ENCODE data around the gene CYTIP.

CYTIP gene

DNA sequence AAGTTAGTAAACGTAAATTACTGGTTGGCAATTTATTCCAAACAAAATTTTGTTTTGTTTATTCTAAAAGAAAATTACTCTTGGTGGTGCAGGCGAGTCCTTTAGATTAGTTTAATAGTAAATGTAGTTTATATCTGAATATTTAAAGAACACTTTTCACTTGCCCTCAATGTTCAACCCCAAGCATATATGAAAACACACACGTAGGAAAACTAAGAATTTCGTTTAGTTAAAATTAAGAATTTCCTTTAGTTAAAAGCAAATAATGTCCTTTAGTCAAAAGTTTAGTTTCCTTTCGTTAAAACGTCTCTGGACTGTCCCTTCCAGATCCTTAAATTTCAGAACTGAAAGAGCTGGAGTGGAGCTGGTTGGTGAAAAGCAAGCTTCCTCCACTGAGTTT, 19.1 kb upstream of the CYTIP start:
- TF ChIP-seq CREB1 (IDR thresholded peaks at IDR 0.05; ENCODE audit: low read depth) (no peak), NFIC (IDR thresholded peaks at IDR 0.05) (no peak), ZBTB7A (IDR thresholded peaks at IDR 0.05; ENCODE audit: low read depth) (no peak), RAD21 (IDR thresholded peaks at IDR 0.05; ENCODE audit: low read depth) (no peak), TEAD4 (IDR thresholded peaks at IDR 0.05) (no peak), TCF12 (IDR thresholded peaks at IDR 0.05; ENCODE audit: low read depth) (no peak)

DNA sequence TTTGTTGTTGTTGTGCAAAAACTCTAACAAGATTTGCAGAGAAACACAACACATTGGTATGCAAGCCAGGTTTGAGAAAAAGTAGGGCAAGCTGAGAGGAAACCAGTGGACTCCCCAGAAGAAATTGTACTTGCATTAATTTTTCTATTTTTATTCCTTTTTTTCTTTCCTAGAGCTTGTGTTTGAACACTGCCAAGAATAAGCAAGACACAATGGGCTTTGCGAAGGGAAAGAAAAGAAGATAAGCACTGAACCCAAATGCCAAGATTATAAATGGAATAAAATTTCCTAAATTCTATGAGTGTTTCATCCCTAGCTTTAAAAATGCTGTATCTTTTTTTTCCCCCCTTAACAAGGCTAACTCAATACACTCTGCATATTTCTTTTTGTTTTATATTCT, 17.0 kb upstream of the CYTIP start:
- TF ChIP-seq TCF12 (IDR thresholded peaks at IDR 0.05; ENCODE audit: low read depth) = no peak
- no peak for TF ChIP-seq TAF1 (IDR thresholded peaks at IDR 0.05; ENCODE audit: low read depth)
- no peak for TF ChIP-seq TEAD4 (IDR thresholded peaks at IDR 0.05)
- TF ChIP-seq RAD21 (IDR thresholded peaks at IDR 0.05; ENCODE audit: low read depth) = no peak
- no peak for TF ChIP-seq FOXM1 (IDR thresholded peaks at IDR 0.05; ENCODE audit: borderline replicate concordance, low read depth)
- TF ChIP-seq ZBTB7A (IDR thresholded peaks at IDR 0.05; ENCODE audit: low read depth) = no peak
- no peak for TF ChIP-seq EP300 (IDR thresholded peaks at IDR 0.05; ENCODE audit: borderline replicate concordance)
- TF ChIP-seq, protein P1, sequence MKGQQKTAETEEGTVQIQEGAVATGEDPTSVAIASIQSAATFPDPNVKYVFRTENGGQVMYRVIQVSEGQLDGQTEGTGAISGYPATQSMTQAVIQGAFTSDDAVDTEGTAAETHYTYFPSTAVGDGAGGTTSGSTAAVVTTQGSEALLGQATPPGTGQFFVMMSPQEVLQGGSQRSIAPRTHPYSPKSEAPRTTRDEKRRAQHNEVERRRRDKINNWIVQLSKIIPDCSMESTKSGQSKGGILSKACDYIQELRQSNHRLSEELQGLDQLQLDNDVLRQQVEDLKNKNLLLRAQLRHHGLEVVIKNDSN (IDR thresholded peaks at IDR 0.05) = no peak
- TF ChIP-seq EGR1 (IDR thresholded peaks at IDR 0.05) = no peak

- no peak for TF ChIP-seq TEAD4 (IDR thresholded peaks at IDR 0.05)
- TF ChIP-seq EP300 (IDR thresholded peaks at IDR 0.05; ENCODE audit: borderline replicate concordance) = no peak
- TF ChIP-seq, protein P1 (IDR thresholded peaks at IDR 0.05) = no peak
- no peak for TF ChIP-seq YY1 (IDR thresholded peaks at IDR 0.05; ENCODE audit: low read depth)
- no peak for TF ChIP-seq NFIC (IDR thresholded peaks at IDR 0.05)
- TF ChIP-seq CEBPB (IDR thresholded peaks at IDR 0.05) = no peak
- no peak for TF ChIP-seq ZBTB7A (IDR thresholded peaks at IDR 0.05; ENCODE audit: low read depth)
- TF ChIP-seq TCF12 (IDR thresholded peaks at IDR 0.05; ENCODE audit: low read depth) = no peak
- TF ChIP-seq RAD21 (IDR thresholded peaks at IDR 0.05; ENCODE audit: low read depth) = no peak
- TF ChIP-seq MAX (IDR thresholded peaks at IDR 0.05) = no peak
- no peak for TF ChIP-seq CREB1 (IDR thresholded peaks at IDR 0.05; ENCODE audit: low read depth)
- no peak for TF ChIP-seq FOXM1 (IDR thresholded peaks at IDR 0.05; ENCODE audit: borderline replicate concordance, low read depth)
- TF ChIP-seq EGR1 (IDR thresholded peaks at IDR 0.05) = no peak
- TF ChIP-seq TAF1 (IDR thresholded peaks at IDR 0.05; ENCODE audit: low read depth) = no peak
- no peak for TF ChIP-seq REST (IDR thresholded peaks at IDR 0.05; ENCODE audit: low read depth)
These were observed 16.5 kb upstream of the CYTIP start for GRCh38 chr2:157460384-157460837.

DNA sequence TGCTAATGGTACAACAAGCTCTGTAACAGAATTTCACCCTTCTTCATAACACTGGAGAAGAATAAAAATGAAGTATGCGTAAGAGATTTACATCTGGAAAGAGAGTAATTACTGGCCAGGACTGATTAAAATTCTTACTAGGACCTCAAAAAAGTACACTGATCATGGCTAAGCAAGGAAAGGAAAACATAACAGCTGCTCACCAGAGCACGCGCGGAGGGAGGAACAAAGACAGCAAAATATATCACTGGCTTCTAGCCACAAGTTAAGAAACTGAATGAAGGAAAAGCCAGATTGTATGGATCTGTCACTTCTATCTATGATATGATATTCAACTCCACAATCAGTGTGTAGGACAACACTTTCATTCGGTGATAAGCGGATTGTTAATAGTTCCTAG, 15.6 kb upstream of the CYTIP start:
- no peak for TF ChIP-seq TAF1 (IDR thresholded peaks at IDR 0.05; ENCODE audit: low read depth)
- no peak for TF ChIP-seq CREB1 (IDR thresholded peaks at IDR 0.05; ENCODE audit: low read depth)
- TF ChIP-seq, protein P1 (IDR thresholded peaks at IDR 0.05) = no peak
- TF ChIP-seq REST (IDR thresholded peaks at IDR 0.05; ENCODE audit: low read depth) = no peak

DNA sequence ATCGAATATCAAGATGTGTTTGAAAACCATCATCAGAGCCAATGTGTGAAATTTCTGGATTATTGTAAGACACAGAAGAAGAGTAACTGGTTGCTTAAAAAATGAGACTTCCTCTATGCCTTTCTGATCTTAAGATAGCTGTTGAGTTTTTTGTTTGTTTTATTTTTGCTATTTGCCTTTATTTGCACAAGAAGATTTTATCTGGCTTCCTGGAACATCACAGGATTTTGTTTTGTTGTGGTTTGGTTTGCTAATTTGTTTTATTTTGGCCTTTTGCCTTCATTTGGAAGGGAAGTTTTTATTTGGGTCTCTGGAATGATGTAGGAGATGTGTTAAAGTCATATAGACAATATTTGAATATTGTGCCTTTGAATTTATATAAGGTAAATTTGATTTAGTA, 3.9 kb upstream of the CYTIP start:
- TF ChIP-seq NFIC (IDR thresholded peaks at IDR 0.05) (no peak), ZBTB7A (IDR thresholded peaks at IDR 0.05; ENCODE audit: low read depth) (no peak), RAD21 (IDR thresholded peaks at IDR 0.05; ENCODE audit: low read depth) (no peak), TAF1 (IDR thresholded peaks at IDR 0.05; ENCODE audit: low read depth) (no peak), EGR1 (IDR thresholded peaks at IDR 0.05) (no peak), TEAD4 (IDR thresholded peaks at IDR 0.05) (no peak), MAX (IDR thresholded peaks at IDR 0.05) (no peak), EP300 (IDR thresholded peaks at IDR 0.05; ENCODE audit: borderline replicate concordance) (no peak), CREB1 (IDR thresholded peaks at IDR 0.05; ENCODE audit: low read depth) (no peak), YY1 (IDR thresholded peaks at IDR 0.05; ENCODE audit: low read depth) (no peak), TCF12 (IDR thresholded peaks at IDR 0.05; ENCODE audit: low read depth) (no peak), REST (IDR thresholded peaks at IDR 0.05; ENCODE audit: low read depth) (no peak), FOXM1 (IDR thresholded peaks at IDR 0.05; ENCODE audit: borderline replicate concordance, low read depth) (no peak)
- TF ChIP-seq, protein P1 (IDR thresholded peaks at IDR 0.05) = no peak
